Right atrium auricular region (tissue), 2 donors: ENCODE measurements around the gene APIP. TPM values are rescaled to one million over a fixed set of nuclear protein-coding genes. Genes with fewer than 3 reads are reported as not detected.

Experiments used
- DNase-seq: peaks from one replicate; pipeline ENCODE4 v3.0.0-alpha.2; 2019; ENCODE audit warnings: low spot score
- H3K27ac ChIP-seq, 2 donors: fragments of 200-600 bp; sonication (generic); 1 replicate in 1 of 2; 2 replicates in 1 of 2; pipeline ENCODE4 v1.5.1; 2016 to 2019
- H3K27me3 ChIP-seq, 2 donors: fragments of 200-600 bp; sonication (generic); one replicate each; pipeline versions ENCODE4 v1.5.1 to v1.6.0; 2017 to 2019
- H3K36me3 ChIP-seq: fragments of 200-600 bp; sonication (generic); one replicate; pipeline ENCODE4 v1.5.1; 2016
- H3K4me1 ChIP-seq, 2 donors: fragments of 200-600 bp; sonication (generic); one replicate each; pipeline versions ENCODE4 v1.5.1 to v1.6.0; 2017 to 2019
- H3K4me3 ChIP-seq, 2 donors: fragments of 200-600 bp; sonication (generic); 1 replicate in 1 of 2; 2 replicates in 1 of 2; pipeline ENCODE4 v1.5.1; 2017 to 2019; ENCODE audit warnings: mild to moderate bottlenecking in 1 of 2, moderate library complexity in 1 of 2
- H3K9me3 ChIP-seq, 2 donors: fragments of 200-600 bp; sonication (generic); one replicate each; pipeline ENCODE4 v1.5.1; 2019
- CTCF ChIP-seq, 2 donors: fragments of 200-600 bp; sonication (generic); IDR thresholded peaks; one replicate each; pipeline ENCODE4 v1.5.1; 2019; ENCODE audit warnings: antibody characterized with exemption in 2 of 2
- total RNA-seq, 2 donors: library from RNA; depleted of rRNA; stranded (reverse); fragments of >200 nt; gene quantifications; one replicate each; pipeline ENCODE4 v1.1.0, GENCODE V29; 2016

The APIP gene
- total RNA-seq, 2 donors from 2014 or later = 19.1 to 20.7 TPM

- H3K36me3 ChIP-seq = no peaks in the 10 kb centered on the region
- DNase-seq = no peak
Measured at GRCh38 chr11:34941688-34942087, 25.5 kb upstream of the APIP start.

GRCh38 chr11:34940026-34940677, 24.0 kb upstream of the APIP start:
- no peak overlapping the region for H3K27ac ChIP-seq
- no peak for TF ChIP-seq CTCF (IDR thresholded peaks at IDR 0.05)
- H3K9me3 ChIP-seq = peaks cover 0 to 9% of the 10 kb centered on the region in 2 donors
- peaks cover 0 to 5% of the 10 kb centered on the region in 2 donors for H3K4me1 ChIP-seq
- H3K27me3 ChIP-seq = no peaks in the 10 kb centered on the region
- H3K36me3 ChIP-seq = no peaks in the 10 kb centered on the region
- DNase-seq = no peak
- no peak overlapping the region for H3K4me3 ChIP-seq

More at GRCh38 chr11:34941688-34942087, 25.5 kb upstream of the APIP start:
- peaks cover 0 to 5% of the 10 kb centered on the region in 2 donors for H3K4me1 ChIP-seq
- TF ChIP-seq CTCF (IDR thresholded peaks at IDR 0.05) = no peak
- H3K9me3 ChIP-seq = peaks cover 0 to 9% of the 10 kb centered on the region in 2 donors
- no peak overlapping the region for H3K4me3 ChIP-seq
- H3K27me3 ChIP-seq = no peaks in the 10 kb centered on the region
- H3K27ac ChIP-seq = no peak overlapping the region

- peaks cover 0 to 5% of the 10 kb centered on the region in 2 donors for H3K4me1 ChIP-seq
- no peaks in the 10 kb centered on the region for H3K36me3 ChIP-seq
- H3K27me3 ChIP-seq = no peaks in the 10 kb centered on the region
- no peak overlapping the region for H3K27ac ChIP-seq
- no peak for DNase-seq
- TF ChIP-seq CTCF (IDR thresholded peaks at IDR 0.05) = no peak
- H3K4me3 ChIP-seq = no peak overlapping the region
- H3K9me3 ChIP-seq = no peaks in the 10 kb centered on the region
Measured at GRCh38 chr11:34938611-34939010, 22.4 kb upstream of the APIP start.

- H3K27me3 ChIP-seq = no peaks in the 10 kb centered on the region
- H3K27ac ChIP-seq = no peak overlapping the region
- H3K4me3 ChIP-seq = no peak overlapping the region
- H3K4me1 ChIP-seq = peaks cover 0 to 5% of the 10 kb centered on the region in 2 donors
- no peak for DNase-seq
- H3K9me3 ChIP-seq = no peaks in the 10 kb centered on the region
- H3K36me3 ChIP-seq = peaks cover 4% of the 10 kb centered on the region
- TF ChIP-seq CTCF (IDR thresholded peaks at IDR 0.05) = no peak
Measured at GRCh38 chr11:34936945-34937629, 20.9 kb upstream of the APIP start.

- no peak for DNase-seq
- no peak for TF ChIP-seq CTCF (IDR thresholded peaks at IDR 0.05)
- Histone ChIP-seq H3K27me3 (no peaks in the 10 kb centered on the region), H3K4me3 (no peak overlapping the region), H3K27ac (no peak overlapping the region), H3K36me3 (peaks cover 4% of the 10 kb centered on the region), H3K4me1 (peaks cover 0 to 28% of the 10 kb centered on the region in 2 donors), H3K9me3 (no peaks in the 10 kb centered on the region)
Measured at GRCh38 chr11:34929794-34930763, 13.9 kb upstream of the APIP start.
